ENCODE data around the gene GTF2H1. TPM values are rescaled to one million over a fixed set of nuclear protein-coding genes. Genes with fewer than 3 reads are reported as not detected.
A peak's percentile ranks its signal among the peaks of the same experiment; 100 is the strongest.

Gene GTF2H1
- polyA plus RNA-seq, 1 experiment = 53.2 TPM

DNA sequence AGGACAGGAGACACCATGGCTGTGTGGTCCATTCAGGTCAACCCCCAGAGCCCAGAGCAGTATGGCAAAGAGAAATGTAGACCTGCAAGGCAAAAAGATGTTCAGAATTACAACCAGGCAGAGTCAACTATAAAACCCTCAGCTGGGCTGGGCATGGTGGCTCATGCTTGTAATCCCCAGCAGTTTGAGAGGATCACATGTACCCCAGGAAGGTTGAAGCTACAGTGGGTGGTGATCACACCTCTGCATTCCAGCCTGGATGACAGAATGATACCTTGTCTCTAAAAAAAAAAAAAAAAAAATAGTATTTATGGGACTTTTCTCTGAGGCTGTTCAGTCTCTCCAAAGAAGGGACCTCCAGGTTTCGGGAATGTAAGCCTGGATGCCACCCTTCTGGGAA lies 53.6 kb downstream of the GTF2H1 start:
- no peak for DNase-seq (ENCODE audit: low read depth, low spot score)
- Histone ChIP-seq H3K9me3 (ENCODE audit: control insufficient read depth, insufficient read depth, low read length) (no peaks in the 10 kb centered on the region), H3K4me3 (ENCODE audit: low read depth, low read length) (no peak overlapping the region), H3K27me3 (ENCODE audit: control insufficient read depth, insufficient read depth, low read length) (no peaks in the 10 kb centered on the region), H3K27ac (ENCODE audit: low read depth, low read length) (no peak overlapping the region)
- CTCF ChIA-PET = no interaction called here
- TF ChIP-seq, protein P1, sequence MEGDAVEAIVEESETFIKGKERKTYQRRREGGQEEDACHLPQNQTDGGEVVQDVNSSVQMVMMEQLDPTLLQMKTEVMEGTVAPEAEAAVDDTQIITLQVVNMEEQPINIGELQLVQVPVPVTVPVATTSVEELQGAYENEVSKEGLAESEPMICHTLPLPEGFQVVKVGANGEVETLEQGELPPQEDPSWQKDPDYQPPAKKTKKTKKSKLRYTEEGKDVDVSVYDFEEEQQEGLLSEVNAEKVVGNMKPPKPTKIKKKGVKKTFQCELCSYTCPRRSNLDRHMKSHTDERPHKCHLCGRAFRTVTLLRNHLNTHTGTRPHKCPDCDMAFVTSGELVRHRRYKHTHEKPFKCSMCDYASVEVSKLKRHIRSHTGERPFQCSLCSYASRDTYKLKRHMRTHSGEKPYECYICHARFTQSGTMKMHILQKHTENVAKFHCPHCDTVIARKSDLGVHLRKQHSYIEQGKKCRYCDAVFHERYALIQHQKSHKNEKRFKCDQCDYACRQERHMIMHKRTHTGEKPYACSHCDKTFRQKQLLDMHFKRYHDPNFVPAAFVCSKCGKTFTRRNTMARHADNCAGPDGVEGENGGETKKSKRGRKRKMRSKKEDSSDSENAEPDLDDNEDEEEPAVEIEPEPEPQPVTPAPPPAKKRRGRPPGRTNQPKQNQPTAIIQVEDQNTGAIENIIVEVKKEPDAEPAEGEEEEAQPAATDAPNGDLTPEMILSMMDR (IDR thresholded peaks at IDR 0.05; ENCODE audit: low read depth, low read length) = no peak
- POLR2A ChIA-PET = no interaction called here

DNA sequence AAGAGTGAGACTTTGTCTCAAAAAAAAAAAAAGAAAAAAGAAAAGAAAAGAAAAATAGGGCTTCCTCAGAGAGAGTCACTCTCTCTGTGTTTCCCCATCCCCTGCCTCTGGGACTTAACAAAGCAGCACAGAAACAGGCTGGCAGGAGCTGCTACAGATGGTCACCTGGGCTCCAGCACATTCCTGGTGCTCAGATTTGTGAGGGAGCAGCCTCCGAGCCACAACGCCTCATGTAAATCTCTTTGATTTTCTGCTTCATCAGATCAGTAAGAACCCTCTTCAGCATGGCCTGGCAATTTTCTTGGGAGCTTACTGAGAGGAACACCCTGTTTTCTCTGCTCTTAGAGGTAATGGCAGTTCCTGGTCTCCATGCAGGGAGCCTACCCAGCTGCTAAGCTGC lies 56.8 kb downstream of the GTF2H1 start:
- Histone ChIP-seq H3K4me3 (ENCODE audit: low read depth, low read length) (no peak overlapping the region), H3K27ac (ENCODE audit: low read depth, low read length) (no peak overlapping the region), H3K27me3 (ENCODE audit: control insufficient read depth, insufficient read depth, low read length) (no peaks in the 10 kb centered on the region), H3K9me3 (ENCODE audit: control insufficient read depth, insufficient read depth, low read length) (no peaks in the 10 kb centered on the region)
- ChIA-PET CTCF (no interaction called here), POLR2A (interaction anchor here (0.7 to 1.0 kb wide), 2 partner anchors 15 to 117 kb away, joined by 3 to 7 read pairs; partner anchors contain the start of gene LDHA)
- DNase-seq (ENCODE audit: low read depth, low spot score) = no peak
- TF ChIP-seq, protein P1 (IDR thresholded peaks at IDR 0.05; ENCODE audit: low read depth, low read length) = no peak

DNA sequence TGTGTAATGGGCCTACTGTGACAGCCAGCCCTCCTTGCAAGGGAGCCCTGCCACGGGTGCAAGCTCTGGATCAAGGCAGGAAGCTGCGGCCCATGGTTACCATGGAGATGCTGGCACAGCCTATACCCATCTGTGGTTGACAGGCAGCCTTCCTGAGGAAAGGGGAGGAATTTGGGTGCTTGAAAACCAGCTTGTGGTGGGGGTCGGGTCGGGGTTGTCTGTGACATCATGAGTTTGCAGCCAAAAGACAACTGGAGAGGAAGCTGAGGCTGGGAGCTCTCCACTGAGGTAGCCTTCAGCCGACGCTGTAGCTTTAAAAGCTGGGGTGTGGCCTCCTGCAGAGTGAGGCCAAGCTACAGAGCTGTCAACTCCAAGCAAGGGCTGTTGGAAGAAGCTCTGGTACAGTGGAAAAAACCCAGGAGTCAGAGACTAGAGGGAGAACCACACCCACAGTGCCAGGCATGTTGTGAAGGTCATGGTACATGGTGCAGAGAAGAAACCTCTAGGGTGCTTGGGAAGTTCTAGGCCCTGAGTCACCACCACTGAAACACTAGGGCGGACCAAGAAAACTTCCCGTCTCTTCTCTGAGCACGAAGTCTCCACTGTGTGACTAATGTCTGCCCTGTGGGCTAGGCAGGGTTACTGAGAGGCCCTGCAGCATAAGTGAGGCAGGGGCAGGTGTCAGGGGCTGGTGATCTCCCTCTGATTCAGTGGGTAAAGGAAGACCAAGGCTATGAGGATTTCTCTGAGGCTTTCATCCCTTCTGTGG lies 61.2 kb downstream of the GTF2H1 start:
- no peak overlapping the region for H3K4me3 ChIP-seq (ENCODE audit: low read depth, low read length)
- no peaks in the 10 kb centered on the region for H3K9me3 ChIP-seq (ENCODE audit: control insufficient read depth, insufficient read depth, low read length)
- POLR2A ChIA-PET = interaction anchor here (0.6 to 2.7 kb wide), 6 partner anchors 12 to 251 kb away, joined by 3 to 94 read pairs (median 4); partner anchors contain the start of genes LDHA and SPTY2D1
- TF ChIP-seq, protein P1 (IDR thresholded peaks at IDR 0.05; ENCODE audit: low read depth, low read length) = no peak
- H3K27ac ChIP-seq (ENCODE audit: low read depth, low read length) = peak overlapping the region; percentile 91
- CTCF ChIA-PET = interaction anchor here (1.2 kb wide), 1 partner anchor 11 kb away, joined by 6 read pairs; the partner anchor contains the start of gene LDHA
- DNase-seq (ENCODE audit: low read depth, low spot score) = peak; percentile 64
- no peaks in the 10 kb centered on the region for H3K27me3 ChIP-seq (ENCODE audit: control insufficient read depth, insufficient read depth, low read length)

DNA sequence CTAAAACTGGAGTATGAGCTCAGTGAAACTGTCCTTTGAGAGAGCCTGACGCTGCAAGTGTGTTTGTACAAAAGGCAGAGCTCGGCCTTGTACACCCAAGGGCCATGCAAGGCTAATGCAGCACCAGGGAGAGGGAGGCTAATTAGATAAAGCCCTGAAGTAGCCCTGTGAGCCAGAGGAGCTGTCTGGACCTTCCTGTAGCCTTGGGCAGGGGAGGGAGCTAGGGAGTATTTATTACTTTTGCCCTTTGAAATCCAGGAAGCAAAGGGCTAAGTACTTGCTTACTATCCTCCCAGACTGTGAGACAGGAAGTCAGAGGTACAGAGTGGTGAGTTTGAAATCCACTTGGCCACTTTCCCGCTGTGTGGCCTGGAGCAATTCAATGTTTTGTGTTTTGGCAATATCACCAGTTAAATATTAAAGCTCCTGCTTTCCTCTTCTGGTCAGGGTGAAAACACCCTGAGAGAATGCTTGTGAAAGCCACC lies 61.8 kb downstream of the GTF2H1 start:
- DNase-seq (ENCODE audit: low read depth, low spot score) = peak; percentile 38
- Histone ChIP-seq H3K27me3 (ENCODE audit: control insufficient read depth, insufficient read depth, low read length) (no peaks in the 10 kb centered on the region), H3K4me3 (ENCODE audit: low read depth, low read length) (no peak overlapping the region), H3K9me3 (ENCODE audit: control insufficient read depth, insufficient read depth, low read length) (no peaks in the 10 kb centered on the region), H3K27ac (ENCODE audit: low read depth, low read length) (peak overlapping the region; percentile 91)
- ChIA-PET POLR2A (interaction anchor here (0.9 to 2.7 kb wide), 6 partner anchors 11 to 250 kb away, joined by 3 to 94 read pairs (median 4); partner anchors contain the start of genes GTF2H1, LDHA and SPTY2D1), CTCF (interaction anchor here (0.6 to 1.2 kb wide), 2 partner anchors 10 to 20 kb away, joined by 4 to 6 read pairs; partner anchors contain the start of gene LDHA)
- TF ChIP-seq, protein P1 (IDR thresholded peaks at IDR 0.05; ENCODE audit: low read depth, low read length) = no peak

DNA sequence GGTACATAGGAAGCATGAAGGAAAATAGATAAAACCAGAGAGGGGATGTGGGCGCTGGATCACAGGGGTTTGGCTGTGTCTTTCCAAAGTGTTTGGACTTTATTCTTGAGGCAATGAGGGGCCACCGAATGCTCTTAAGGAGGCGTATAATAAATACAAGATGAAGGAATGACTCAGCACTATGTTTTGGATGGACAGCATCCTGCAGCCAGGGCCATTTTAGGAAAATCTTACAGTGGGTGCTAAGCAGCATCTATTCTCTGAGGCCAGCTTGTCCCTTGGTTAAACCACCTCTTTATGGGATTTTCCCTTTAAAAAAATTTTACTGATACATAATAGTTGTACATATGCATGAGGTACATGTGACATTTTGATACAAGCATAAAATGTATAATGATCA lies 67.7 kb downstream of the GTF2H1 start:
- ChIA-PET POLR2A (no interaction called here), CTCF (no interaction called here)
- Histone ChIP-seq H3K27me3 (ENCODE audit: control insufficient read depth, insufficient read depth, low read length) (no peaks in the 10 kb centered on the region), H3K4me3 (ENCODE audit: low read depth, low read length) (no peak overlapping the region), H3K9me3 (ENCODE audit: control insufficient read depth, insufficient read depth, low read length) (no peaks in the 10 kb centered on the region; the same call in none of the 2 replicates), H3K27ac (ENCODE audit: low read depth, low read length) (no peak overlapping the region)
- DNase-seq (ENCODE audit: low read depth, low spot score) = no peak
- TF ChIP-seq, protein P1 (IDR thresholded peaks at IDR 0.05; ENCODE audit: low read depth, low read length) = no peak
